ENCODE results near the gene PPP1R16B. TPM values are rescaled to one million over a fixed set of nuclear protein-coding genes. Genes with fewer than 3 reads are reported as not detected.
A peak's percentile ranks its signal among the peaks of the same experiment; 100 is the strongest.

PPP1R16B gene
- total and polyA plus RNA-seq, 10 of the 15 experiments (the other 5 are each of a cell fraction or from before 2014, with no cell fraction given): 13.4 to 90.2 (median 66.7) TPM

- in situ Hi-C loops (cut with MboI): loop anchor here (5.0 kb wide), 1 partner anchor 65 kb away; the partner anchor contains the start of gene PPP1R16B
- SMC1A ChIA-PET (ENCODE audit: uncharacterized antibody, unreplicated experiment): interaction anchor here (0.6 to 16.9 kb wide), 9 partner anchors 12 to 121 kb away, joined by 3 to 248 read pairs (median 20); partner anchors contain the start of gene PPP1R16B
- Histone ChIP-seq H3K4me2 (ENCODE audit: control insufficient read depth, insufficient read depth) (peak overlapping the region; percentile 96), H3K27me3 (replicated peaks in 1 of 2; ENCODE audit: control insufficient read depth in 2 of 2, insufficient read depth in 2 of 2, low read length in 1 of 2) (no peaks in the 10 kb centered on the region), H3K27ac (ENCODE audit: control insufficient read depth, insufficient read depth) (peak overlapping the region; percentile 96), H2AFZ (ENCODE audit: control insufficient read depth, low read depth, low read length) (no peak overlapping the region), H3K4me3 (peak overlapping the region; percentile 39; the same call in 1 of the 2 replicates), H3K36me3 (ENCODE audit: control insufficient read depth in 2 of 2, insufficient read depth in 2 of 2, low read length in 1 of 2) (peaks cover 3 to 5% of the 10 kb centered on the region in 2 experiments; a peak in 3 of 4 replicates), H4K20me1 (ENCODE audit: control insufficient read depth, insufficient read depth) (no peaks in the 10 kb centered on the region), H3K79me2 (ENCODE audit: control insufficient read depth, insufficient read depth, low read length) (peaks cover 64% of the 10 kb centered on the region), H3K4me1 (ENCODE audit: control insufficient read depth, insufficient read depth, low read length) (peaks cover 75% of the 10 kb centered on the region), H3K9me3 (replicated peaks; ENCODE audit: control insufficient read depth, insufficient read depth, low read length) (no peaks in the 10 kb centered on the region), H3K9ac (ENCODE audit: control insufficient read depth, insufficient read depth, low read length) (peak overlapping the region; percentile 81)
- intact Hi-C loops (cut with micrococcal nuclease; ENCODE audit: unreplicated experiment): loop anchor here (1.0 kb wide), 1 partner anchor 12 kb away; no protein-coding TSS in a partner anchor
- BruUV-seq (replicated peaks): TSS peak; percentile 71
- no peak for FAIRE-seq
- RAD21 ChIA-PET (ENCODE audit: unreplicated experiment): interaction anchor here (0.9 to 14.5 kb wide), 12 partner anchors 9 to 122 kb away, joined by 3 to 205 read pairs (median 6); partner anchors contain the start of gene PPP1R16B
- POLR2A ChIA-PET: interaction anchor here (0.8 to 8.2 kb wide), 9 partner anchors 11 to 65 kb away, joined by 3 to 76 read pairs (median 9); partner anchors contain the start of gene PPP1R16B
- DNase-seq (ENCODE audit: low read depth, low spot score): no peak
- CTCF ChIA-PET: interaction anchor here (1.5 to 14.0 kb wide), 5 partner anchors 12 to 122 kb away, joined by 5 to 183 read pairs (median 81); partner anchors contain the start of gene PPP1R16B
- ATAC-seq: peak; percentile 3
- WGBS (ENCODE audit: insufficient coverage, insufficient replicate concordance, low lambda C conversion rate, missing lambda C conversion rate): 1% methylated on average over 15 of the region's 15 CpGs
- TF ChIP-seq TCF12 (IDR thresholded peaks at IDR 0.05; ENCODE audit: low read depth, low read length): no peak
- TF ChIP-seq ASH2L (IDR thresholded peaks at IDR 0.05; ENCODE audit: borderline replicate concordance, low read depth): 0 out of 2 replicates have a peak, but pooled peaks have one; percentile 20
- TF ChIP-seq MYC (IDR thresholded peaks at IDR 0.05; ENCODE audit: insufficient read depth, insufficient read length, insufficient replicate concordance, low read length, severe bottlenecking): no peak
- TF ChIP-seq ZNF384 (IDR thresholded peaks at IDR 0.05; ENCODE audit: borderline replicate concordance, low read depth, low read length): no peak
- TF ChIP-seq WRNIP1 (IDR thresholded peaks at IDR 0.05; ENCODE audit: borderline replicate concordance, low read depth, low read length): no peak
- TF ChIP-seq RELA (IDR thresholded peaks at IDR 0.05; ENCODE audit: borderline replicate concordance, partially characterized antibody): no peak
- TF ChIP-seq ATF2 (IDR thresholded peaks at IDR 0.05; ENCODE audit: low read length): no peak
- TF ChIP-seq ZNF622 (IDR thresholded peaks at IDR 0.05): no peak
- TF ChIP-seq TCF3 (IDR thresholded peaks at IDR 0.05; ENCODE audit: borderline replicate concordance, insufficient read depth, low read depth, low read length): no peak
- no peak for TF ChIP-seq IKZF2 (IDR thresholded peaks at IDR 0.05)
- no peak for TF ChIP-seq NKRF (conservative IDR thresholded peaks at IDR 0.05)
- peak; percentile 31; the same call in 1 of the 3 replicates for TF ChIP-seq POU2F2 (IDR thresholded peaks at IDR 0.05; ENCODE audit: borderline replicate concordance, low read depth, low read length)
- TF ChIP-seq POLR2AphosphoS5 (IDR thresholded peaks at IDR 0.05; ENCODE audit: low read length): no peak
- TF ChIP-seq ZBTB40 (IDR thresholded peaks at IDR 0.05; ENCODE audit: borderline replicate concordance): no peak
- TF ChIP-seq HDGF (IDR thresholded peaks at IDR 0.05): no peak
- no peak for TF ChIP-seq JUNB (IDR thresholded peaks at IDR 0.05)
These were observed 67.1 kb downstream of the PPP1R16B start for GRCh38 chr20:38872491-38873049.

All from GM12878 (cell line).